Coronary artery (tissue), 2 donors: ENCODE data around the gene C10orf67.

ENCODE experiments used
- DNase-seq: peaks from one replicate; pipeline ENCODE4 v3.0.0-alpha.2; 2017; ENCODE audit warnings: low spot score
- H3K27ac ChIP-seq, 2 donors: fragments of 200-600 bp; sonication (generic); one replicate each; pipeline ENCODE4 v1.5.1; 2016 to 2019
- H3K4me3 ChIP-seq: fragments of 200-600 bp; sonication (generic); 2 replicates; pipeline ENCODE4 v1.5.1; 2016; ENCODE audit warnings: mild to moderate bottlenecking, moderate library complexity
- TF ChIP-seq, protein P1 (sequence below): fragments of 200-600 bp; sonication (generic); IDR thresholded peaks from one replicate; pipeline ENCODE4 v1.5.1; 2019; ENCODE audit warnings: antibody characterized with exemption

Gene C10orf67

GRCh38 chr10:23193435-23194074, 151.0 kb downstream of the C10orf67 start:
- H3K27ac ChIP-seq = no peak overlapping the region
- no peak for DNase-seq
- no peak overlapping the region for H3K4me3 ChIP-seq
- TF ChIP-seq, protein P1, sequence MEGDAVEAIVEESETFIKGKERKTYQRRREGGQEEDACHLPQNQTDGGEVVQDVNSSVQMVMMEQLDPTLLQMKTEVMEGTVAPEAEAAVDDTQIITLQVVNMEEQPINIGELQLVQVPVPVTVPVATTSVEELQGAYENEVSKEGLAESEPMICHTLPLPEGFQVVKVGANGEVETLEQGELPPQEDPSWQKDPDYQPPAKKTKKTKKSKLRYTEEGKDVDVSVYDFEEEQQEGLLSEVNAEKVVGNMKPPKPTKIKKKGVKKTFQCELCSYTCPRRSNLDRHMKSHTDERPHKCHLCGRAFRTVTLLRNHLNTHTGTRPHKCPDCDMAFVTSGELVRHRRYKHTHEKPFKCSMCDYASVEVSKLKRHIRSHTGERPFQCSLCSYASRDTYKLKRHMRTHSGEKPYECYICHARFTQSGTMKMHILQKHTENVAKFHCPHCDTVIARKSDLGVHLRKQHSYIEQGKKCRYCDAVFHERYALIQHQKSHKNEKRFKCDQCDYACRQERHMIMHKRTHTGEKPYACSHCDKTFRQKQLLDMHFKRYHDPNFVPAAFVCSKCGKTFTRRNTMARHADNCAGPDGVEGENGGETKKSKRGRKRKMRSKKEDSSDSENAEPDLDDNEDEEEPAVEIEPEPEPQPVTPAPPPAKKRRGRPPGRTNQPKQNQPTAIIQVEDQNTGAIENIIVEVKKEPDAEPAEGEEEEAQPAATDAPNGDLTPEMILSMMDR = no peak

- H3K27ac ChIP-seq = no peak overlapping the region
- TF ChIP-seq, protein P1 = no peak
- DNase-seq = no peak
- H3K4me3 ChIP-seq = peak overlapping the region; percentile 43
Measured at GRCh38 chr10:23192712-23193434, 151.7 kb downstream of the C10orf67 start.

DNA sequence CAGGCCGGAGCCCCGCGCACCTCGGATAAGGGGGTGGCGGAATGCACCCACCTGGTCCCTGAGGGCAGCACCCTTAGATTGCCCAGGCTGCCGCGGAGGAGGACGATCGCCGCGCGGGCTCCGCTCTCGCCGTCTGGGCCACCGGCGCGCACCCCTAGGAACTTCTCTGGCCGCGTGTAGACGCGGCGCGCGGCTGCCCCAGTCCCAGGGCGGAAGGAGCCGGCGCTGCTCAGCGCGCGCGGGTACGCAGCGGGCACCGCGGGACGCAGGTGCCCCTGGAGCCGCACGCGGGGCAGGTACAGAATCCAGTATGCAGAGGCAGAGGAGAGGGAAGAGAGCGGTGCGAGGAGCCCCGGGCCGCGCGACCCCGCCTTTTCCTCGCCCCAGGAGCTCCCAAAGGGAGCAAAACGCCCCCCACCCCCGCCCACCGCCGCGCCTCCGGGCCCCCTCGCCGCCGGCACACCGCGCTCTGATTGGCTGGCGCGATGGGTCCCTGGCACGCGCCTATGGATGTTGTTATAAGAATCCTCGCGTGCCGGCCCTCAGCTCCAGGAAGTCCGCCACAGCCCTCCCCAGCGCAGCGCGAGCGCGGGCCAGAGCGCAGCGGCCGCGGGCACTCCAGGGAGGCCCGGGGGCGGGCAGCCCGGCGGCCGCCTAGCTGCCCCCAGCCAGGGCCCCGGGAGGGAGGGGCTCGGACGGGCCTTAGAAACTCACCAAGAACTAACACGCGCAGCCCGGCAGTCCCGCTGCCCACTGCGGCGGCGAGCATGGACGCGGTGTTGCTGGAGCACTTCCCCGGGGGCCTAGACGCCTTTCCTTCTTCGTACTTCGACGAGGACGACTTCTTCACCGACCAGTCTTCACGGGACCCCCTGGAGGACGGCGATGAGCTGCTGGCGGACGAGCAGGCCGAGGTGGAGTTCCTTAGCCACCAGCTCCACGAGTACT, 152.6 kb downstream of the C10orf67 start, which contains the start of gene PTF1A:
TSS of gene PTF1A (plus strand) at position 549 of the 948 bp plus-strand sequence. CDS start at position 768, 219 bp downstream.
- Histone ChIP-seq H3K27ac (no peak within 1 kb of the TSS), H3K4me3 (peak within 1 kb of the TSS; percentile 43)
- DNase-seq = no peak
- TF ChIP-seq, protein P1 = no peak

- Histone ChIP-seq H3K27ac (no peak overlapping the region), H3K4me3 (no peak overlapping the region)
- DNase-seq = no peak
- TF ChIP-seq, protein P1 = no peak
Measured at GRCh38 chr10:23190872-23191763, 153.5 kb downstream of the C10orf67 start.

GRCh38 chr10:23189024-23189423, 155.6 kb downstream of the C10orf67 start:
- H3K27ac ChIP-seq = no peak overlapping the region
- no peak for DNase-seq
- TF ChIP-seq, protein P1 = no peak
- H3K4me3 ChIP-seq = no peak overlapping the region

GRCh38 chr10:23187155-23187554, 157.4 kb downstream of the C10orf67 start:
- H3K4me3 ChIP-seq = no peak overlapping the region
- TF ChIP-seq, protein P1 = no peak
- no peak overlapping the region for H3K27ac ChIP-seq
- DNase-seq = no peak
